Calu3 (cell line): ENCODE results near the gene RARS2. TPM values are rescaled to one million over a fixed set of nuclear protein-coding genes. Genes with fewer than 3 reads are reported as not detected.

Experiments used
- BruUV-seq: library from RNA; stranded (reverse); fragments of 400-500 nt; replicated peaks from 2 replicates; lab custom pipeline; 2021; lab: Mats Ljungman, UMichigan
- CTCF ChIA-PET: fragments of 300-600 bp; sonication (Branson Sonifier 250); formaldehyde crosslinking; loops from one replicate; lab custom pipeline; 2022; ENCODE audit warnings: antibody characterized with exemption; lab: Charles Lee
- DNase-seq: peaks from one replicate; pipeline ENCODE4 v3.0.0; 2022
- H3K27ac Mint-ChIP-seq: one replicate; pipeline ENCODE4 v1.8.0; 2022; ENCODE audit warnings: mixed read lengths; ENCODE audit not compliant: unreplicated experiment
- H3K27me3 Mint-ChIP-seq: one replicate; pipeline ENCODE4 v1.8.0; 2022; ENCODE audit warnings: mixed read lengths; ENCODE audit not compliant: unreplicated experiment
- H3K36me3 Mint-ChIP-seq: one replicate; pipeline ENCODE4 v1.8.0; 2022; ENCODE audit warnings: mild to moderate bottlenecking, moderate library complexity, mixed read lengths; ENCODE audit not compliant: insufficient read depth, unreplicated experiment
- H3K4me1 Mint-ChIP-seq: one replicate; pipeline ENCODE4 v1.8.0; 2022; ENCODE audit warnings: mild to moderate bottlenecking, low read depth, mixed read lengths; ENCODE audit not compliant: unreplicated experiment
- H3K4me3 Mint-ChIP-seq: one replicate; pipeline ENCODE4 v1.8.0; 2022; ENCODE audit warnings: mild to moderate bottlenecking, low read depth, moderate library complexity, mixed read lengths; ENCODE audit not compliant: unreplicated experiment
- H3K9me3 Mint-ChIP-seq: one replicate; pipeline ENCODE4 v1.8.0; 2022; ENCODE audit warnings: low read depth, mixed read lengths; ENCODE audit not compliant: unreplicated experiment
- CTCF ChIP-seq: fragments of 200-600 bp; IDR thresholded peaks from one replicate; pipeline ENCODE4 v1.8.0; 2022; ENCODE audit warnings: antibody characterized with exemption; ENCODE audit not compliant: unreplicated experiment
- intact Hi-C: fragments of 100-400 bp; cut with micrococcal nuclease; formaldehyde crosslinking; loops from one replicate; pipeline ENCODE4 v1.10.0; 2022; ENCODE audit not compliant: unreplicated experiment
- total RNA-seq: library from RNA; stranded (reverse); gene quantifications from 2 replicates; pipeline ENCODE4 v1.2.3, GENCODE V29; 2022

The RARS2 gene
- total RNA-seq, 1 experiment from 2014 or later = 24.4 TPM

GRCh38 chr6:87518453-87518852 lies 71.3 kb downstream of the RARS2 start:
- H3K36me3 Mint-ChIP-seq = peaks cover 19% of the 10 kb centered on the region
- CTCF ChIA-PET = no interaction called here
- TF ChIP-seq CTCF = no peak
- no peak for DNase-seq
- intact Hi-C loops = no loop called here
- BruUV-seq = no TSS peak
- no peaks in the 10 kb centered on the region for H3K27me3 Mint-ChIP-seq
- no peaks in the 10 kb centered on the region for H3K9me3 Mint-ChIP-seq
- no peaks in the 10 kb centered on the region for H3K4me1 Mint-ChIP-seq
- H3K4me3 Mint-ChIP-seq = no peak overlapping the region
- H3K27ac Mint-ChIP-seq = no peak overlapping the region

GRCh38 chr6:87514831-87515230 lies 75.0 kb downstream of the RARS2 start:
- Mint-ChIP-seq H3K4me3 (no peak overlapping the region), H3K9me3 (no peaks in the 10 kb centered on the region), H3K27ac (no peak overlapping the region), H3K4me1 (no peaks in the 10 kb centered on the region), H3K36me3 (peaks cover 13% of the 10 kb centered on the region), H3K27me3 (no peaks in the 10 kb centered on the region)
- no peak for DNase-seq
- CTCF ChIA-PET = interaction anchor here (0.5 kb wide), 1 partner anchor 185 kb away, joined by 4 read pairs; no protein-coding TSS in a partner anchor
- TF ChIP-seq CTCF = no peak
- BruUV-seq = no TSS peak
- intact Hi-C loops = no loop called here

- no peak overlapping the region for H3K27ac Mint-ChIP-seq
- BruUV-seq = no TSS peak
- no peak for TF ChIP-seq CTCF
- no peaks in the 10 kb centered on the region for H3K27me3 Mint-ChIP-seq
- no peak for DNase-seq
- H3K4me1 Mint-ChIP-seq = no peaks in the 10 kb centered on the region
- H3K9me3 Mint-ChIP-seq = no peaks in the 10 kb centered on the region
- peaks cover 12% of the 10 kb centered on the region for H3K36me3 Mint-ChIP-seq
- CTCF ChIA-PET = no interaction called here
- H3K4me3 Mint-ChIP-seq = no peak overlapping the region
- intact Hi-C loops = no loop called here
Observed at GRCh38 chr6:87504441-87504840, 85.3 kb downstream of the RARS2 start.

GRCh38 chr6:87501809-87502572 lies 87.8 kb downstream of the RARS2 start:
- no peak for DNase-seq
- H3K4me1 Mint-ChIP-seq = no peaks in the 10 kb centered on the region
- BruUV-seq = no TSS peak
- H3K27ac Mint-ChIP-seq = no peak overlapping the region
- H3K36me3 Mint-ChIP-seq = peaks cover 12% of the 10 kb centered on the region
- intact Hi-C loops = no loop called here
- H3K9me3 Mint-ChIP-seq = no peaks in the 10 kb centered on the region
- no peak overlapping the region for H3K4me3 Mint-ChIP-seq
- CTCF ChIA-PET = no interaction called here
- H3K27me3 Mint-ChIP-seq = no peaks in the 10 kb centered on the region
- TF ChIP-seq CTCF = no peak
